Cerebellar nuclear complex (tissue), 1 donor: ENCODE results near the gene GAN.
A peak's percentile ranks its signal among the peaks of the same experiment; 100 is the strongest.

Source experiments
- DNase-seq, 2 experiments: peaks; one replicate each; lab custom pipeline; 2025; lab: John Stamatoyannopoulos, UW

The GAN gene

GRCh38 chr16:81357711-81358260 lies 43.0 kb downstream of the GAN start:
- DNase-seq = no peak

- DNase-seq = no peak
Measured at GRCh38 chr16:81358860-81359259, 44.1 kb downstream of the GAN start.

GRCh38 chr16:81360135-81360534 lies 45.4 kb downstream of the GAN start:
- DNase-seq = no peak

DNA sequence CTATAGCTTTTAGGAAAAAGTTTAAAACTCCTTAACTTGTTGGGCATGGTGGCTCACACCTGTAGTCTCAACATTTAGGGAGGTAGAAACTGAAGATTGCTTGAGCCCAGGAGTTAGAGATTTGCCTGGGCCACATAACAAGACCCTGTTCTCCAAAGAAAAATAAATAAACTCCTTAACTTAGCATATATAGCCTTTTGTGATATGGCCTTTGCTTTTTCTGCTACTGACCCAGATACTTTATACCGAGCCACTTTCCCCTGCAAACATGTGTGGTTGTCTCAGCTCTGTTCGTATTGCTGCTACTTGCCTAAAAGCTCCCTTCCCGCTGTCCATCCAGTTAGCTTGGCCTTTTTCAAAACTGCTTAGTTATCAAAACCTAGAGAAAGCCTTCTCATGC lies 51.0 kb downstream of the GAN start:
- DNase-seq = no peak

- peak in 1 of 2 experiments; percentile 6 for DNase-seq
Measured at GRCh38 chr16:81366316-81366932, 51.7 kb downstream of the GAN start.

DNA sequence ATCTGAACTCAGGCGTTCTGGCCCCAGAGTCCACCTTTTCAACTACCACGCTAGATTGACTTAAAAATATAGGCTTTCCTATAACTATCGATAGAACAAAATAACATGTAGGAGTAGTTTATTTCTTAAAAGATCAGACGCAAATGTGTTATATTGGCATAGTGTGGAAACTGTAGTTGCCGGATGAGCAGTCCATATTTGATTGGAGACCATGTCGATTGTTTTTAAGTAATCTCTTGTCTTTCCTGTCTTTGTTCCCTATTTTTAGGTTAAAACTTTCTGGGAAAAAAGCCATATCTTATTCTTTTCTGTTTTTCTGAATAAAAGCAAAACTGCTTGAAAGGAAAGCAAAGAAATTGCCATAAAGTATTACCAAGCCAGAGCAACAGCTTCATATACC lies 53.1 kb downstream of the GAN start:
- DNase-seq = no peak

DNA sequence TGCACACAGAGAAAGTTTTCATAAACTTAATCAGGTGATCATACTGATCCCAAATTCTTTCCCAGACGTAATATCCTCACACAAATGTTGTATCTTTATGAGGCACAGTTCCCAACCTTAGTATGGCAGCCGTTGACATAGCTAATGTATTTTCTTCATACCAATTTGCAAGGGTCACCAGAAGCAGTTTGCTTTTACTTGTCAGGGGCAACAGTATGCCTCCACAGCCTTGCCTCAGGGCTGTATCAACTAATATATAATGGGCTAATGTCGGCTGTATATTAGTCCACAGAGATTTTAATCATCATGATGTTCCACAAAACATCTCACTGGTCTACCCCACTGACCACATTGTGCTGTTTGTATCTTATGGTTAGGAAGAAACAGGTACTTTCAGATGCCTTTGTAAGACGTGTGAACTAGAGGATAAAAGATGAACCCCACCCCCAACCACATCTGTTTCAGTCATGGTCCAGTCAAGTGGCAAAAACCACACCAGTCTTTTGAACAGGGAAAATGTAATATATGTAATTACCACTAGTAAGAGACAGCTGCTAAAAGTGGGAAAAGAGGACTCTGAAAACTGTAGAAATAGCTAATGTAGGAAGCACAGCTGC lies 55.2 kb downstream of the GAN start:
- no peak for DNase-seq

- no peak for DNase-seq
Measured at GRCh38 chr16:81371106-81371505, 56.3 kb downstream of the GAN start.

GRCh38 chr16:81374550-81374949 lies 59.8 kb downstream of the GAN start:
- no peak for DNase-seq

DNA sequence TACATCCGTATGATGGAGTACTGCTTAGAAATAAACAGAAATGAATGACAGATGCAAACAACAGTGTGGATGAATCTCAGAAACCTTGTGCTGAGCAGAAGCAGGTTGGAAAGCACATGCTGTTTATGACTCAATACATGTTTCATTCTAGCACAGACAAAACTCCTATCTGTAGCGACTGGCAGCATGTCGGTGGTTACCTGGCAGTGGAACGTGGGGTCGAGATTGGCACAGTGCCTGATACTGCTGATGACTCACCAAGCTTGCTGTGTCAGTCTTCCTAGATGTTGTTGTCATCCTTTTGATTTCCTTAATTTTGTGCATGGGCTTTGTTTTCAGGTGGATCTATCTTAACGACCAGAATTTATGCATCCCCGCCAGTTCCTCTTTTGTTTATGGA lies 62.1 kb downstream of the GAN start:
- DNase-seq = no peak

- DNase-seq = no peak
Measured at GRCh38 chr16:81378049-81378448, 63.3 kb downstream of the GAN start.

- DNase-seq = no peak
Measured at GRCh38 chr16:81380932-81381331, 66.2 kb downstream of the GAN start.

DNA sequence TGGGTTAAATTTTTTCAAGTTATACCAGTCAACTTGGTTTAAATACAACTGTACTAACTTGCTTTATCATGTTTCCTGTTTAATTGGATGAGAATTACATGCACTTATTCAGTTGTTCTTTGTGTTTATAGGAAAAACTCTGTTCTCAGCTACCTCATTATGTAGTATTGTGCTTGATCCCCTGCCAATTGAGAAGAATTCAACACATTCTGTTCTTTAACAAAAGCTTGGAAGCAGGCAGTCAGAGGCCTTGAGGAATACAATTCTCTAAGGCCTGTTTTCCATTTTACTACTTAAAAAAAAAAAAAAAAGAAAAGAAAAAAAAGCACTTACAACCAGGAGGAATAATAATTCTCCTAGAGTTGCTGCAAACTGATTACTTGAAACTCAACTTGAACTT lies 69.2 kb downstream of the GAN start:
- DNase-seq = no peak

DNA sequence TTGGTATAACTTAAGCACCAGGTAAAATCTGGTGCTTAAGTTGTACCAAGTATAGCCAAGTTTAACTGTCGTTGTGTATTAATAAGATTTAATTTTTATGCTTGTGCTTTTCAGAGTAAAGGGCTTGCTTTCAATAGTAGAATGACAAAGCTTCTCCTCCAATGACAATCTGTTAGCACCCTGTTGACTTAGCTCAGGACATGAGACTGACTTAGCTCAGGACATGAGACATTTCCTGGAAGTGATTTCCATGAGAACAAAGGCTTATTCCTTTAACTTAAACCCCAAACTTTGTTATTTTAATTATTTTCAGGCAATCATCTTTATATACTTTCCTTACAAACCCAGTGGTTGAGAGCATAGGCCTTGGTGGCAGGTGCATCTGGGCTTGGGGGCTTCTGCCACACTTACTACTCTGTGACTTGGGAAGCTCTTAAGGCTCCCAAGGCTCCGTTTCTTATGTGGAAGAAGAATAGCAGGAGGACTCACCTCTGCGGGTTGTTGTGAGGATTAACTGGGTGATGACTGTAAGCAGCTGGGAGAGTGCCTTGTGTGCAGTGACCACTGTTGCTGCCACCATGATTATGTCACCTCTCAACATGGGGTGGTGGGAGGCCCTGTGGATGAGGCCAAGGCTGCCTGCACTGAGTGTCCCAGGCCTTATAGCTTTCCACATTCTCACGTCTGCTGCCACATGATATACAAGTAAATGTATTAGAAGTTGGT lies 70.4 kb downstream of the GAN start:
- DNase-seq = no peak

GRCh38 chr16:81388357-81388756 lies 73.6 kb downstream of the GAN start:
- no peak for DNase-seq

DNA sequence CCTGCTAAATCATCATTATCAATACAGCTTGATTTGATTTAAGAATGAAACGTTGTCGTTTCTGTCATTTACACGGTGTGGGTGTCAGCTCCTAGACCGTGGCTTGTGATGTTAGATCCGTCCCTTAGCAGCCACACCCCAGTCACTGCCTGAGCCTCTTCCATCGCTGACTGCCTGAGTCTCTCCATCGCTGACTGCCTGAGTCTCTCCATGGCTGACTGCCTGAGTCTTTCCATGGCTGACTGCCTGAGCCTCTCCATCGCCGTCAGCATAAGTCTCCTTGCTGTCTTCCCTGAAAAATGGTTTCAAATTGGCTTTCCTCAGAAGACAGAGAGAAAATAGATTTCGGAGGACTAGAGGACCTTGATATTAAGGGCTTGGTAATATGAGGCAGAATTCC lies 76.1 kb downstream of the GAN start:
- no peak for DNase-seq

DNA sequence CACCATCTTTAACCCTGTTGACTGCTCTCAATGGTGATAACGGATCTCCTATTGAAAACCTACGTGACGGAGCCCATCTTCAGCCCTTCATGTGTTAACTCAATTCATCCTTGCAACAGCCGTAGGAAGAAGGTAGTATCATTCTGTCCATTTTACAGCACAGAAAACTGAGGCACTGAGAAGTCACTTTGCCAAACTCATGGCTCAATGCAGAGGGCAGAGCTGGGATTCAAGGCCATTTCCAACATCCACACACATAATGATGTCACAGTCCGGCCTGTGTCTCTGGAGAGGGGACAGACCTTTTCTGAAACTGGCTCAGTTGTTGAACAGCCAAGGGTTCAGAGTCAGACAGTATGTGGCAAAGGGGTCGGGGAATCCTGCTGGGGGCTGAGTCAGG lies 77.2 kb downstream of the GAN start:
- DNase-seq = no peak

DNA sequence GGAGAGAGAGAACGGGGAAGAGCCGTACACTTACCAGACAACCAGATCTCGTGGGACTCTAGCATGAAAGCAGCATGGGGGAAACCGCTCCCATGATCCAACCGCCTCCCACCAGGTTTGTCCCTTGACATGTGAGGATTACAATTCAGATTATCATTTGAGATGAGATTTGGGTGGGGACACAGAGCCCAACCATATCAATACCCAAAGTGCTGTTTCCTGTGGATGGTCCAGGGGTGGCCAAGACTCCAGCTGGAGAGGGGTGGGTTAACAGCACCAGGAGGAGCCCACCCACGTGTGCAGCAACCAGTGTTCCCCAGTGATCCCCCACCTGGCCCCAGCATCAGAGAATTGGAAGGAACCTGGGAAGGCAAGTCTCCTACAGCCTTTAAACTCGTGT lies 79.7 kb downstream of the GAN start:
- no peak for DNase-seq

- DNase-seq = no peak
Measured at GRCh38 chr16:81394966-81395655, 80.3 kb downstream of the GAN start.

DNA sequence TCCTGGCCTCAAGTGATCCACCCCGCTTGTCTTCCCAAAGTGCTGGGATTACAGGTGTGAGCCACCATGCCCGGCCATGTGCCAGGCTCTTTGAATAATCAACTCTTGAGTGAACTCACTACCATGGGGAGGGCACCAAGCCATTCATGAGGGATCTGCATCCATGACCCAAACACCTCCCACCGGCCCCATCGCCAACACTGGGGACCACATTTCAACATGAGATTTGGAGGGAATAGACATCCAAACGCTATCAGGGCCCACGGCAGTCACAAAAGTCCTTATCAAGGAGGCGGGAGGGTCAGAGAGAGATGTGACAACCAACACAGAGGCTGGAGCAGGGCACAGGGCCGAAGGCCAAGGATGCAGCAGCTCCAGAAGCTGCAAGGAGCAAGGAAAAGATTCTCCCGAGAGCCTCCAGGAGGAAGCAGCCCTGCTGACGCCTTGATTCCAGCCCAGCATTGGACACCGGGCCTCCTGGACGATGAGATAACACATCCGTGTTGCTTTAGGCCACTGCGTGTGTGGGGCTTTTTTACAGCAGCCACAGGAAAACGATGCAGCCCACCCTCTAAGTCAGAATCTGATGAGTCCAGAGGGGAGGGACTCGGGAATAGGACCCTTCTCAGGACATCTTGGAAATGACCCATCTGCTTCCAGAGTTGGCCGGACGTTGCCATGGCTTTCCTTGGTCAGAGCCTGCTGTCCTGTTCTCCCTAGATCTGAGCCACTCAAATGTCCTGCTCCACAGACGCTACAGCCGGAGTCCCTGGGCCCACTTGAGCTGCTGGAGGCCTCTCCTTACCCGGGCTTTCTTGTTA lies 82.5 kb downstream of the GAN start:
- no peak for DNase-seq

GRCh38 chr16:81397879-81398520 lies 83.2 kb downstream of the GAN start:
- no peak for DNase-seq
